SK-N-SH (cell line): Measurements from ENCODE around the gene CDC25B. TPM values are rescaled to one million over a fixed set of nuclear protein-coding genes. Genes with fewer than 3 reads are reported as not detected.

Experiments used
- CTCF ChIA-PET: fragments of 300-600, 350-600 bp; formaldehyde crosslinking; extraction: SDS; loops from one replicate; lab custom pipeline; 2021; lab: Yijun Ruan, JAX
- POLR2A ChIA-PET: fragments of 350-600 bp; sonication (Branson Sonifier 250); formaldehyde crosslinking; extraction: SDS; loops from one replicate; lab custom pipeline; 2020; ENCODE audit warnings: antibody characterized with exemption, inconsistent platforms; lab: Yijun Ruan, JAX
- DNase-seq: peaks from one replicate; pipeline ENCODE4 v3.0.0; 2012
- H2AFZ ChIP-seq: fragments of 200-600 bp; sonication (generic); 2 replicates; pipeline ENCODE4 v1.8.1; 2016; ENCODE audit warnings: antibody characterized with exemption, mild to moderate bottlenecking, low read depth
- H3F3A ChIP-seq: fragments of 200-600 bp; sonication (generic); replicated peaks from 2 replicates; pipeline ENCODE3; 2016; ENCODE audit warnings: antibody characterized with exemption, mild to moderate bottlenecking; ENCODE audit not compliant: insufficient read depth
- H3K27ac ChIP-seq, 2 experiments: fragments of 200-500 bp in 1 of 2; fragments of 200-600 bp in 1 of 2; sonication (Bioruptor generic) in 1 of 2; sonication (generic), shearing (Covaris generic) in 1 of 2; 2 replicates each; pipeline versions ENCODE4 v1.5.1 to v1.6.1; 2014 to 2016; ENCODE audit warnings: low read depth in 2 of 2, inconsistent platforms in 1 of 2, low read length in 1 of 2, mild to moderate bottlenecking in 1 of 2, mixed read lengths in 1 of 2
- H3K27me3 ChIP-seq: fragments of 200-600 bp; sonication (generic), shearing (Covaris generic); 2 replicates; pipeline ENCODE4 v1.6.1; 2016; ENCODE audit warnings: mixed run types; ENCODE audit not compliant: insufficient read depth
- H3K36me3 ChIP-seq, 2 experiments: fragments of 200-500 bp in 1 of 2; fragments of 200-600 bp in 1 of 2; sonication (Bioruptor generic) in 1 of 2; sonication (generic) in 1 of 2; replicated peaks in 1 of 2; 2 replicates each; pipeline versions ENCODE3 to v1.5.1; 2014 to 2016; ENCODE audit warnings: low read length in 1 of 2, mild to moderate bottlenecking in 1 of 2; ENCODE audit not compliant: insufficient read depth in 2 of 2, control insufficient read depth in 1 of 2
- H3K4me1 ChIP-seq, 2 experiments: fragments of 200-500 bp in 1 of 2; fragments of 200-600 bp in 1 of 2; sonication (Bioruptor generic) in 1 of 2; sonication (generic), shearing (Covaris generic) in 1 of 2; 2 replicates each; pipeline versions ENCODE4 v1.5.1 to v1.6.1; 2014 to 2016; ENCODE audit warnings: low read depth in 1 of 2, low read length in 1 of 2, mixed run types in 1 of 2; ENCODE audit not compliant: insufficient read depth in 2 of 2, control insufficient read depth in 1 of 2
- H3K4me2 ChIP-seq: fragments of 200-600 bp; sonication (generic), shearing (Covaris generic); 2 replicates; pipeline ENCODE4 v1.6.1; 2017; ENCODE audit warnings: mixed run types
- H3K4me3 ChIP-seq, 2 experiments: fragments of 200-500 bp in 1 of 2; fragments of 200-600 bp in 1 of 2; sonication (Bioruptor generic) in 1 of 2; sonication (generic), shearing (Covaris generic) in 1 of 2; 2 replicates each; pipeline versions ENCODE4 v1.5.1 to v1.8.1; 2014 to 2016; ENCODE audit warnings: low read depth in 2 of 2, inconsistent platforms in 1 of 2, low read length in 1 of 2, mild to moderate bottlenecking in 1 of 2, mixed read lengths in 1 of 2, moderate library complexity in 1 of 2
- H3K79me2 ChIP-seq: fragments of 200-600 bp; sonication (generic); 2 replicates; pipeline ENCODE4 v1.8.1; 2017; ENCODE audit warnings: mild to moderate bottlenecking; ENCODE audit not compliant: insufficient read depth
- H3K9ac ChIP-seq: fragments of 200-600 bp; sonication (generic); 2 replicates; pipeline ENCODE4 v1.6.1; 2017; ENCODE audit warnings: mixed run types
- H3K9me2 ChIP-seq: fragments of 200-600 bp; sonication (generic); 2 replicates; pipeline ENCODE4 v1.6.1; 2017; ENCODE audit warnings: mixed run types
- H3K9me3 ChIP-seq: fragments of 200-600 bp; sonication (generic); 2 replicates; pipeline ENCODE4 v1.6.1; 2017; ENCODE audit warnings: mixed run types, mild to moderate bottlenecking, moderate library complexity
- H4K20me1 ChIP-seq: fragments of 200-600 bp; sonication (generic); 2 replicates; pipeline ENCODE4 v1.6.1; 2017; ENCODE audit warnings: mild to moderate bottlenecking, mixed run types; ENCODE audit not compliant: insufficient read depth
- CHD2 ChIP-seq: fragments of 150-350 bp; IDR thresholded peaks from 2 replicates; pipeline ENCODE4 v1.6.1; 2018; ENCODE audit warnings: low read length; ENCODE audit not compliant: partially characterized antibody
- EZH2phosphoT487 ChIP-seq: fragments of 200-600 bp; sonication (generic); IDR thresholded peaks from 2 replicates; pipeline ENCODE4 v1.6.1; 2017; ENCODE audit warnings: low read depth, mixed run types, mild to moderate bottlenecking, antibody characterized with exemption, moderate library complexity, borderline replicate concordance
- FOSL2 ChIP-seq: IDR thresholded peaks from 2 replicates; pipeline ENCODE4 v1.4.0; 2012; ENCODE audit warnings: low read depth, mild to moderate bottlenecking, moderate library complexity, borderline replicate concordance
- FOXM1 ChIP-seq: IDR thresholded peaks from 2 replicates; pipeline ENCODE4 v1.4.0; 2012; ENCODE audit warnings: low read depth, mild to moderate bottlenecking
- GABPA ChIP-seq: IDR thresholded peaks from 2 replicates; pipeline ENCODE4 v1.4.0; 2012; ENCODE audit warnings: low read depth, mild to moderate bottlenecking
- GATA2 ChIP-seq: sonication (generic); formaldehyde crosslinking; IDR thresholded peaks from 2 replicates; pipeline ENCODE4 v1.5.0; 2020; ENCODE audit warnings: mild to moderate bottlenecking, missing genetic modification reagents
- IRF3 ChIP-seq: fragments of 150-350 bp; IDR thresholded peaks from 2 replicates; pipeline ENCODE4 v1.6.1; 2016; ENCODE audit warnings: mild to moderate bottlenecking, low read depth, low read length
- NRF1 ChIP-seq: IDR thresholded peaks from 2 replicates; pipeline ENCODE4 v1.6.1; 2012; ENCODE audit warnings: low read depth, mild to moderate bottlenecking, low read length
- POLR2AphosphoS5 ChIP-seq: IDR thresholded peaks from 2 replicates; pipeline ENCODE4 v1.6.1; 2012; ENCODE audit warnings: low read depth, low read length
- REST ChIP-seq: IDR thresholded peaks from 2 replicates; pipeline ENCODE4 v1.6.1; 2012; ENCODE audit warnings: mild to moderate bottlenecking, low read depth, low read length, moderate library complexity
- RXRA ChIP-seq: IDR thresholded peaks from 2 replicates; pipeline ENCODE4 v1.4.0; 2012; ENCODE audit warnings: low read depth, mild to moderate bottlenecking, borderline replicate concordance
- SIN3A ChIP-seq: IDR thresholded peaks from 2 replicates; pipeline ENCODE4 v1.6.1; 2012; ENCODE audit warnings: low read depth, mild to moderate bottlenecking, low read length, moderate library complexity, borderline replicate concordance
- SMC3 ChIP-seq: IDR thresholded peaks from 2 replicates; pipeline ENCODE4 v1.6.1; 2012; ENCODE audit warnings: low read depth, low read length, improper control_type of control experiment
- TAF1 ChIP-seq: IDR thresholded peaks from 2 replicates; pipeline ENCODE4 v1.6.1; 2012; ENCODE audit warnings: low read depth, mild to moderate bottlenecking, low read length, moderate library complexity, borderline replicate concordance
- TCF12 ChIP-seq: IDR thresholded peaks from 2 replicates; pipeline ENCODE4 v1.4.0; 2012
- WGBS: methylation state at CpG from one replicate; pipeline ENCODE4 v1.1.6; 2017; ENCODE audit warnings: low lambda C conversion rate; 5-methylcytosine and 5-hydroxymethylcytosine counted together
- polyA plus RNA-seq, 3 experiments: library from polyadenylated mRNA; depleted of rRNA; stranded (reverse); fragments of >200 nt; gene quantifications; 2 replicates each; pipeline ENCODE4 v1.2.3, GENCODE V29; 2012
- TF ChIP-seq, protein P1 (sequence below): IDR thresholded peaks from 2 replicates; pipeline ENCODE4; 2012
- TF ChIP-seq, protein P2 (sequence below): fragments of 150-350 bp; IDR thresholded peaks from 2 replicates; pipeline ENCODE4 v1.6.1; 2017; ENCODE audit warnings: antibody characterized with exemption, low read length, low read depth, borderline replicate concordance
- TF ChIP-seq, protein P3 (sequence below): IDR thresholded peaks from 2 replicates; pipeline ENCODE4 v1.4.0; 2012; ENCODE audit warnings: low read depth, borderline replicate concordance
- TF ChIP-seq, protein P4 (sequence below): fragments of 200-600 bp; sonication (generic); IDR thresholded peaks from 2 replicates; pipeline ENCODE4 v1.6.1; 2017; ENCODE audit warnings: antibody characterized with exemption, mild to moderate bottlenecking, moderate library complexity
- TF ChIP-seq, protein P5 (sequence below): IDR thresholded peaks from 2 replicates; pipeline ENCODE4 v1.4.0; 2012; ENCODE audit warnings: low read depth

The CDC25B gene
- polyA plus RNA-seq, 1 of the 3 experiments (the other 2 are of a cell fraction), result 56.5 TPM

DNA sequence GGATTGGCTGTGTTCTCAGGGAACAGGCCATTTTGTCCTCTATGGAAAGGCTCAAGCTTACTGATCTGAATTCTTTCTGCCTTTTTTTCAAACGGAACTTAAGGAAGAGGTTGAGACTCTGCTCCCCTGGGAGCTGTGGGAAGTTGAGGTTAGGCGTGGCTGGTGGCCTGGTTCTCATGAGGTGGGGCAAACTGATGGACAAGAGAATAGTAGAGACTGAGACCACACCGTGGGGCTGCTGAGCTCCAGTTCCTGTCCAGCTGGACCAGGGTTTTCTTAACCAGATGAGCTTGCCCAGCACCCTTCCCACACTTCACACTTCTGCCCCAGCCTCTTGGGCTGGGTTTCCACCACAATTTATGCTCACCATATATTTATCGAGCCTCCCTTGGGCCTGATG lies 30.3 kb downstream of the CDC25B start:
- peaks cover 14 to 27% of the 10 kb centered on the region in 2 experiments for H3K36me3 ChIP-seq
- H4K20me1 ChIP-seq, result no peaks in the 10 kb centered on the region
- H3K9me2 ChIP-seq, result no peaks in the 10 kb centered on the region
- POLR2A ChIA-PET, result interaction anchor here (1.0 kb wide), 1 partner anchor 19 kb away, joined by 3 read pairs; no protein-coding TSS in a partner anchor
- 82% methylated on average over 4 of the region's 4 CpGs for WGBS
- no peak overlapping the region for H3K27ac ChIP-seq
- H3K4me2 ChIP-seq, result no peak overlapping the region
- no peaks in the 10 kb centered on the region for H3K27me3 ChIP-seq
- H3K4me3 ChIP-seq, result no peak overlapping the region
- DNase-seq, result no peak
- peaks cover under 1 to 2% of the 10 kb centered on the region in 2 experiments; a peak in 2 of 4 replicates for H3K4me1 ChIP-seq
- H3K79me2 ChIP-seq, result peaks cover 10% of the 10 kb centered on the region
- no peak overlapping the region for H3K9ac ChIP-seq
- TF ChIP-seq REST (no peak), GATA2 (CRISPR knock-in tag) (no peak), IRF3 (no peak), EZH2phosphoT487 (no peak), FOSL2 (no peak), POLR2AphosphoS5 (no peak), TAF1 (no peak), CHD2 (no peak), SIN3A (no peak), GABPA (no peak), RXRA (no peak), SMC3 (no peak), NRF1 (no peak), TCF12 (no peak), FOXM1 (no peak)
- TF ChIP-seq, protein P1, sequence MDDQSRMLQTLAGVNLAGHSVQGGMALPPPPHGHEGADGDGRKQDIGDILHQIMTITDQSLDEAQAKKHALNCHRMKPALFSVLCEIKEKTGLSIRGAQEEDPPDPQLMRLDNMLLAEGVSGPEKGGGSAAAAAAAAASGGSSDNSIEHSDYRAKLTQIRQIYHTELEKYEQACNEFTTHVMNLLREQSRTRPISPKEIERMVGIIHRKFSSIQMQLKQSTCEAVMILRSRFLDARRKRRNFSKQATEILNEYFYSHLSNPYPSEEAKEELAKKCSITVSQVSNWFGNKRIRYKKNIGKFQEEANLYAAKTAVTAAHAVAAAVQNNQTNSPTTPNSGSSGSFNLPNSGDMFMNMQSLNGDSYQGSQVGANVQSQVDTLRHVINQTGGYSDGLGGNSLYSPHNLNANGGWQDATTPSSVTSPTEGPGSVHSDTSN, result no peak
- TF ChIP-seq, protein P2, sequence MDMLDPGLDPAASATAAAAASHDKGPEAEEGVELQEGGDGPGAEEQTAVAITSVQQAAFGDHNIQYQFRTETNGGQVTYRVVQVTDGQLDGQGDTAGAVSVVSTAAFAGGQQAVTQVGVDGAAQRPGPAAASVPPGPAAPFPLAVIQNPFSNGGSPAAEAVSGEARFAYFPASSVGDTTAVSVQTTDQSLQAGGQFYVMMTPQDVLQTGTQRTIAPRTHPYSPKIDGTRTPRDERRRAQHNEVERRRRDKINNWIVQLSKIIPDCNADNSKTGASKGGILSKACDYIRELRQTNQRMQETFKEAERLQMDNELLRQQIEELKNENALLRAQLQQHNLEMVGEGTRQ, result no peak
- TF ChIP-seq, protein P3, sequence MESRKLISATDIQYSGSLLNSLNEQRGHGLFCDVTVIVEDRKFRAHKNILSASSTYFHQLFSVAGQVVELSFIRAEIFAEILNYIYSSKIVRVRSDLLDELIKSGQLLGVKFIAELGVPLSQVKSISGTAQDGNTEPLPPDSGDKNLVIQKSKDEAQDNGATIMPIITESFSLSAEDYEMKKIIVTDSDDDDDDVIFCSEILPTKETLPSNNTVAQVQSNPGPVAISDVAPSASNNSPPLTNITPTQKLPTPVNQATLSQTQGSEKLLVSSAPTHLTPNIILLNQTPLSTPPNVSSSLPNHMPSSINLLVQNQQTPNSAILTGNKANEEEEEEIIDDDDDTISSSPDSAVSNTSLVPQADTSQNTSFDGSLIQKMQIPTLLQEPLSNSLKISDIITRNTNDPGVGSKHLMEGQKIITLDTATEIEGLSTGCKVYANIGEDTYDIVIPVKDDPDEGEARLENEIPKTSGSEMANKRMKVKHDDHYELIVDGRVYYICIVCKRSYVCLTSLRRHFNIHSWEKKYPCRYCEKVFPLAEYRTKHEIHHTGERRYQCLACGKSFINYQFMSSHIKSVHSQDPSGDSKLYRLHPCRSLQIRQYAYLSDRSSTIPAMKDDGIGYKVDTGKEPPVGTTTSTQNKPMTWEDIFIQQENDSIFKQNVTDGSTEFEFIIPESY, result no peak
- TF ChIP-seq, protein P4, sequence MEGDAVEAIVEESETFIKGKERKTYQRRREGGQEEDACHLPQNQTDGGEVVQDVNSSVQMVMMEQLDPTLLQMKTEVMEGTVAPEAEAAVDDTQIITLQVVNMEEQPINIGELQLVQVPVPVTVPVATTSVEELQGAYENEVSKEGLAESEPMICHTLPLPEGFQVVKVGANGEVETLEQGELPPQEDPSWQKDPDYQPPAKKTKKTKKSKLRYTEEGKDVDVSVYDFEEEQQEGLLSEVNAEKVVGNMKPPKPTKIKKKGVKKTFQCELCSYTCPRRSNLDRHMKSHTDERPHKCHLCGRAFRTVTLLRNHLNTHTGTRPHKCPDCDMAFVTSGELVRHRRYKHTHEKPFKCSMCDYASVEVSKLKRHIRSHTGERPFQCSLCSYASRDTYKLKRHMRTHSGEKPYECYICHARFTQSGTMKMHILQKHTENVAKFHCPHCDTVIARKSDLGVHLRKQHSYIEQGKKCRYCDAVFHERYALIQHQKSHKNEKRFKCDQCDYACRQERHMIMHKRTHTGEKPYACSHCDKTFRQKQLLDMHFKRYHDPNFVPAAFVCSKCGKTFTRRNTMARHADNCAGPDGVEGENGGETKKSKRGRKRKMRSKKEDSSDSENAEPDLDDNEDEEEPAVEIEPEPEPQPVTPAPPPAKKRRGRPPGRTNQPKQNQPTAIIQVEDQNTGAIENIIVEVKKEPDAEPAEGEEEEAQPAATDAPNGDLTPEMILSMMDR, result no peak
- TF ChIP-seq, protein P5, sequence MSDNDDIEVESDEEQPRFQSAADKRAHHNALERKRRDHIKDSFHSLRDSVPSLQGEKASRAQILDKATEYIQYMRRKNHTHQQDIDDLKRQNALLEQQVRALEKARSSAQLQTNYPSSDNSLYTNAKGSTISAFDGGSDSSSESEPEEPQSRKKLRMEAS, result no peak
- no peaks in the 10 kb centered on the region for H3F3A ChIP-seq
- no peak overlapping the region for H2AFZ ChIP-seq
- no peaks in the 10 kb centered on the region for H3K9me3 ChIP-seq
- CTCF ChIA-PET, result interaction anchor here (1.1 to 8.8 kb wide), 4 partner anchors 39 to 259 kb away, joined by 3 to 161 read pairs (median 6); partner anchors contain the start of gene CENPB
